Keratinocyte (primary cell): ENCODE measurements around the gene NAXD. TPM values are rescaled to one million over a fixed set of nuclear protein-coding genes. Genes with fewer than 3 reads are reported as not detected.

Experiments used
- DNase-seq: peaks from one replicate; pipeline ENCODE4 v3.0.0-alpha.2; 2011; ENCODE audit warnings: low read depth, missing footprints, low spot score
- FAIRE-seq: peaks from 2 replicates; lab custom pipeline; 2011; peaks lifted over from hg19 to GRCh38; lab: Jason Lieb, UNC
- H2AFZ ChIP-seq: 2 replicates; pipeline ENCODE4 v1.6.0; 2012; ENCODE audit warnings: low read length, control low read depth, inconsistent platforms; ENCODE audit not compliant: control insufficient read depth
- H3K27ac ChIP-seq: 2 replicates; pipeline ENCODE4 v1.5.1; 2011; ENCODE audit warnings: low read length; ENCODE audit not compliant: control insufficient read depth, insufficient read depth
- H3K27me3 ChIP-seq: 3 replicates; pipeline ENCODE4 v1.6.0; 2011; ENCODE audit warnings: low read length; ENCODE audit not compliant: control insufficient read depth, insufficient read depth; ENCODE audit errors: extremely low read depth
- H3K36me3 ChIP-seq, 2 experiments: 2 replicates in 1 of 2; 3 replicates in 1 of 2; pipeline ENCODE4 v1.5.1; 2011; ENCODE audit warnings: low read length in 2 of 2, mild to moderate bottlenecking in 1 of 2; ENCODE audit not compliant: control insufficient read depth in 2 of 2, insufficient read depth in 2 of 2; ENCODE audit errors: extremely low read depth in 1 of 2
- H3K4me1 ChIP-seq: 3 replicates; pipeline ENCODE4 v1.5.1; 2011; ENCODE audit warnings: low read length; ENCODE audit not compliant: control insufficient read depth, insufficient read depth; ENCODE audit errors: extremely low read depth
- H3K4me2 ChIP-seq: 3 replicates; pipeline ENCODE4 v1.6.0; 2011; ENCODE audit warnings: low read depth, low read length; ENCODE audit not compliant: control insufficient read depth, insufficient read depth; ENCODE audit errors: extremely low read depth
- H3K4me3 ChIP-seq, 3 experiments: fragments of 200-600 bp in 1 of 3; sonication (generic) in 1 of 3; 2 replicates in 2 of 3; 3 replicates in 1 of 3; pipeline ENCODE4 v1.5.1; 2011 to 2016; ENCODE audit warnings: low read length in 3 of 3, mild to moderate bottlenecking in 3 of 3, control low read depth in 2 of 3, inconsistent platforms in 1 of 3, low read depth in 1 of 3, mixed read lengths in 1 of 3, mixed run types in 1 of 3, moderate library complexity in 1 of 3; ENCODE audit not compliant: control insufficient read depth in 2 of 3, insufficient read depth in 2 of 3; ENCODE audit errors: extremely low read depth in 1 of 3
- H3K79me2 ChIP-seq: 2 replicates; pipeline ENCODE4 v1.6.0; 2012; ENCODE audit warnings: low read length; ENCODE audit not compliant: control insufficient read depth, insufficient read depth
- H3K9ac ChIP-seq: 3 replicates; pipeline ENCODE4 v1.6.0; 2011; ENCODE audit warnings: low read length; ENCODE audit not compliant: control insufficient read depth, insufficient read depth; ENCODE audit errors: extremely low read depth
- H3K9me1 ChIP-seq: 3 replicates; pipeline ENCODE4 v1.6.0; 2011; ENCODE audit warnings: low read length; ENCODE audit not compliant: control insufficient read depth, insufficient read depth; ENCODE audit errors: extremely low read depth
- H3K9me3 ChIP-seq: 2 replicates; pipeline ENCODE4 v1.5.1; 2012; ENCODE audit warnings: low read depth, low read length; ENCODE audit not compliant: control insufficient read depth
- H4K20me1 ChIP-seq: 3 replicates; pipeline ENCODE4 v1.6.0; 2011; ENCODE audit warnings: low read length; ENCODE audit not compliant: control insufficient read depth, insufficient read depth; ENCODE audit errors: extremely low read depth
- CTCF ChIP-seq, 3 experiments: IDR thresholded peaks in 1 of 3; conservative IDR thresholded peaks in 1 of 3; optimal IDR thresholded peaks in 1 of 3; 2 replicates in 2 of 3; 3 replicates in 1 of 3; pipeline versions ENCODE3 to v1.5.1; 2011; ENCODE audit warnings: low read length in 3 of 3, mild to moderate bottlenecking in 3 of 3, moderate library complexity in 2 of 3, control low read depth in 1 of 3, inconsistent platforms in 1 of 3; ENCODE audit not compliant: insufficient read depth in 2 of 3; ENCODE audit errors: extremely low read depth in 1 of 3
- EZH2 ChIP-seq: IDR thresholded peaks from one replicate; pipeline ENCODE4 v1.6.1; 2012; ENCODE audit warnings: inconsistent platforms, mild to moderate bottlenecking, low read length, moderate library complexity
- dilution Hi-C: fragments of 300-500 bp; cut with MboI; formaldehyde crosslinking; loops from one replicate; pipeline ENCODE4 v1.7.0; 2020; ENCODE audit warnings: low sequenced_read_pairs; ENCODE audit not compliant: extremely low pct_ligation_motif_present
- polyA plus RNA-seq, 5 experiments: library from polyadenylated mRNA; depleted of rRNA in 3 of 5; stranded (reverse) in 3 of 5; stranded (forward) in 1 of 5; unstranded in 1 of 5; fragments of >200 nt; gene quantifications; 1 replicate in 1 of 5; 2 replicates in 3 of 5; 3 replicates in 1 of 5; pipeline versions ENCODE4 v1.2.1 to v1.2.3, GENCODE V29; 2011 to 2012; ENCODE audit warnings: missing spikeins in 2 of 5, low read depth in 1 of 5, low replicate concordance in 1 of 5

NAXD gene
- polyA plus RNA-seq, 1 donor (not counting 4 experiments of a cell fraction or from before 2014, with no cell fraction given), result 18.0 TPM

DNA sequence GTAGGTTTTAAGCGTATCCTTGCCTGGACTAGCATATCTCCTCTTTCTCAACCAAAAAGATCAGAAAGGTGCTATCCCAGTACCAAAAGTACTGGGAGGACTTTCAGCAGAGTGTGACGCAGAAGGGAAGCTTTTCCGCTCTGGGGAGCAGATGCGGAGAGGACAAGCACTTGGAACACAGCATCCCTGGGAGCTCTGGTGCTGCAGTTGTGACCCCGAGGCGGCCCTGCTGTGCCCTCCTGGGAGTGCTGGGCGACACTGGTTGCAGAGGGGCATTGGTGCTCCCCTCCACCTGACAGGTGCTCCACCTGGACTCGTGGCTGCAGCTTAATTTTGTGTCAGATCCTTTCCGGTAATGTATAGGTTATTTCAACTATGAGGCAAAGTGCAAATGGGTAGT is 3.4 kb downstream of the NAXD start:
- no peak for TF ChIP-seq EZH2
- TF ChIP-seq CTCF (optimal IDR thresholded peaks at IDR 0.05 in 1 of 3, IDR thresholded peaks at IDR 0.05 in 1 of 3, conservative IDR thresholded peaks at IDR 0.05 in 1 of 3; ENCODE audit: extremely low read depth in 1 of 3, insufficient read depth in 2 of 3, low read length in 3 of 3), result no peak
- dilution Hi-C loops, result no loop called here
- H3K36me3 ChIP-seq, result peaks cover 13% of the 10 kb centered on the region in 2 experiments
- no peaks in the 10 kb centered on the region for H3K27me3 ChIP-seq
- FAIRE-seq (no peak), DNase-seq (no peak)
- no peak overlapping the region for H3K27ac ChIP-seq
- no peak overlapping the region for H3K4me2 ChIP-seq
- peaks cover 78% of the 10 kb centered on the region for H3K79me2 ChIP-seq
- H3K4me1 ChIP-seq, result peaks cover 21% of the 10 kb centered on the region
- H3K9ac ChIP-seq, result no peak overlapping the region
- no peaks in the 10 kb centered on the region for H3K9me3 ChIP-seq
- no peak overlapping the region for H2AFZ ChIP-seq
- H4K20me1 ChIP-seq, result peaks cover 9% of the 10 kb centered on the region
- H3K9me1 ChIP-seq, result no peaks in the 10 kb centered on the region
- H3K4me3 ChIP-seq, result no peak overlapping the region

DNA sequence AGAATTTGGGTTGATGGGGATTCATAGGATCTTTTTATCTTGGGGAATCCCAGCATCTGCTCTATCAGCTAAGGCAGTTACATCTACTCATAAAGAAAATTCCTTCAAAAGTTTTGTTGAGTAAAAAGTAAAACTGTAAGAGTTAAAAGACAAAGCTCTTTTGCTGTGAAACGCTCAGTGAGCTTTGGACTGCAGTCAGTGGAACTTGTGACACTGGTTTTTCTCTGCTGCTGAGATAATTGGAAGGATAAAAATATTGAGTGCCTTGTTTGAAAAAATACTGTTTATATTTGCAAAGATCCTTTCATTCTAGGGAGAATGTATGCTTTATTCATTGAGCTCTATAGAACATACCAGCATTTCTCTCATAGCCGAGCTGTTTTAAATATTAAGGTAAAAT is 5.3 kb downstream of the NAXD start:
- Histone ChIP-seq H4K20me1 (peaks cover 9% of the 10 kb centered on the region), H3K4me2 (no peak overlapping the region), H3K9me3 (no peaks in the 10 kb centered on the region), H3K27ac (no peak overlapping the region), H3K79me2 (peaks cover 93% of the 10 kb centered on the region), H3K4me1 (peaks cover 16% of the 10 kb centered on the region), H3K36me3 (peaks cover 16 to 17% of the 10 kb centered on the region in 2 experiments), H2AFZ (no peak overlapping the region), H3K27me3 (no peaks in the 10 kb centered on the region), H3K9ac (no peak overlapping the region), H3K9me1 (no peaks in the 10 kb centered on the region), H3K4me3 (no peak overlapping the region)
- no peak for DNase-seq
- dilution Hi-C loops, result no loop called here
- TF ChIP-seq EZH2 (no peak), CTCF (optimal IDR thresholded peaks at IDR 0.05 in 1 of 3, IDR thresholded peaks at IDR 0.05 in 1 of 3, conservative IDR thresholded peaks at IDR 0.05 in 1 of 3; ENCODE audit: extremely low read depth in 1 of 3, insufficient read depth in 2 of 3, low read length in 3 of 3) (no peak)
- FAIRE-seq, result no peak
